Sigmoid colon (tissue), 7 donors: ENCODE measurements around the gene AKAIN1. TPM values are rescaled to one million over a fixed set of nuclear protein-coding genes. Genes with fewer than 3 reads are reported as not detected.

ENCODE experiments used
- DNase-seq: peaks from one replicate; pipeline ENCODE4 v3.0.0-alpha.2; 2019
- H3K27ac ChIP-seq, 4 donors: fragments of 200-600 bp; sonication (generic); one replicate each; pipeline ENCODE4 v1.5.1; 2016 to 2019; ENCODE audit warnings: mild to moderate bottlenecking in 1 of 4
- H3K27me3 ChIP-seq, 3 donors: fragments of 200-600 bp; sonication (generic); one replicate each; pipeline ENCODE4 v1.5.1; 2019; ENCODE audit warnings: mild to moderate bottlenecking in 1 of 3
- H3K36me3 ChIP-seq, 4 donors: fragments of 200-600 bp; sonication (generic); one replicate each; pipeline ENCODE4 v1.5.1; 2016 to 2019
- H3K4me1 ChIP-seq, 4 donors: fragments of 200-600 bp; sonication (generic); one replicate each; pipeline ENCODE4 v1.5.1; 2017 to 2019
- H3K4me3 ChIP-seq, 4 donors: fragments of 200-600 bp; sonication (generic); one replicate each; pipeline ENCODE4 v1.5.1; 2017 to 2019; ENCODE audit warnings: mild to moderate bottlenecking in 2 of 4, moderate library complexity in 1 of 4
- H3K9me3 ChIP-seq, 4 donors: fragments of 200-600 bp in 3 of 4; sonication (generic) in 3 of 4; one replicate each; pipeline versions ENCODE4 v1.5.1 to v1.6.1; 2013 to 2019
- CTCF ChIP-seq, 4 experiments: fragments of 450-650 bp in 3 of 4; fragments of 200-600 bp in 1 of 4; IDR thresholded peaks; one replicate each; pipeline ENCODE4 v1.5.1; 2016 to 2019; ENCODE audit warnings: antibody characterized with exemption in 4 of 4, mild to moderate bottlenecking in 3 of 4, moderate library complexity in 2 of 4
- EP300 ChIP-seq, 4 donors: sonication (generic); formaldehyde crosslinking; IDR thresholded peaks; one replicate each; pipeline ENCODE4 v1.6.1; 2017; ENCODE audit warnings: antibody characterized with exemption in 4 of 4
- POLR2A ChIP-seq, 2 donors: fragments of 450-650 bp; IDR thresholded peaks; one replicate each; pipeline ENCODE4 v1.6.1; 2016; ENCODE audit warnings: antibody characterized with exemption in 2 of 2, mild to moderate bottlenecking in 2 of 2, moderate library complexity in 2 of 2
- POLR2AphosphoS5 ChIP-seq, 4 donors: sonication (generic); formaldehyde crosslinking; IDR thresholded peaks; one replicate each; pipeline ENCODE4 v1.6.1; 2017; ENCODE audit warnings: antibody characterized with exemption in 4 of 4
- whole genome bisulfite sequencing, 2 donors: extraction: QIAGEN DNeasy Blood & Tissue Kit; methylation state at CpG; one replicate each; pipeline ENCODE4 v1.1.7; 2013; 5-methylcytosine and 5-hydroxymethylcytosine counted together
- intact Hi-C: fragments of 100-400 bp; cut with DNase I; formaldehyde crosslinking; loops from one replicate; pipeline ENCODE4 v1.15.1; 2023
- polyA plus RNA-seq, 3 donors: library from polyadenylated mRNA; stranded (reverse); fragments of 200-250 nt; gene quantifications; one replicate each; pipeline ENCODE4 v1.2.3, GENCODE V29; 2013
- total RNA-seq, 4 donors: library from RNA; depleted of rRNA; stranded (reverse); fragments of >200 nt; gene quantifications; one replicate each; pipeline ENCODE4 v1.1.0, GENCODE V29; 2016
- donor health status: healthy with polysubstance abuse.
- donor health status: Bipolar disorder and iron deficiency.
- donor health status: healthy.

AKAIN1 gene
- total and polyA plus RNA-seq, 7 donors = 0.32 TPM; not detected in 6

DNA sequence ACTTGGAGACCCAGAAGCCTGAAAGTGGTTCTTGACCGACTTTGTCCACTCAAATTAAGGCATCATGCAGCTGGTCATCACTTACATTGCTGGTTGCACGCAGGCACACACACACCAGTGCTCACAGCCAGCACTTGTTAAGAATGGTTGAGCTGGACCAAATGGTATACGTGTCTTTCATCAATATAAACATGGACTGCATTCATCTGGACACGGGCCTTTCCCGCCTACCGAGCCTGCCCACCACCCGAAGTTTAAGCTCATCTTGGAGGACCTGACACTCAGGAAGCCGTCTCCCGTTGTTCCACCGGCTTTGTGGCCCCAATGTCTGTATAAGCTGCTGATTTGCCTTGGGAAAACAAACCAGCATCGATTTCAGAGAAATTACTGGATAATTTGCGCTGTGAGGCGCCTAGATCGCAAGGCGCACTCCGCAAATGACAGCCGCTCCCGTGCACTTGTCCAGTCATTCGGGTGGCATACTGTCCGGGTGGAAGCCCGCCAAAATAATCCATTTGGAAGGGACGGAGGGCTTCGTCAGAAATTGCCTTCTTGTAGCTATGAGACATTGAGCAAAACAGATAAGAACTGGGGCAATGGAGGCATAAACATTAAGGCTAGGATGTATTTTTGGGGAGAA, 40.1 kb upstream of the AKAIN1 start:
- peak overlapping the region; percentile 72 to 95 (median 80) for H3K4me3 ChIP-seq
- H3K36me3 ChIP-seq = peaks cover 0 to 14% (median 3%) of the 10 kb centered on the region in 4 donors
- peaks cover 0 to 39% (median 32%) of the 10 kb centered on the region in 4 donors for H3K4me1 ChIP-seq
- H3K27ac ChIP-seq = peak overlapping the region; percentile 94 to 100 (median 98)
- DNase-seq = peak; percentile 63
- 2 to 3% methylated on average over 23 of the region's 23 CpGs for WGBS, 2 donors
- intact Hi-C loops = loop anchor here (5.0 kb wide), 1 partner anchor 305 kb away; the partner anchor contains the start of gene EPB41L3
- no peaks in the 10 kb centered on the region for H3K27me3 ChIP-seq
- TF ChIP-seq CTCF (IDR thresholded peaks at IDR 0.05) = no peak
- peak in 1 of 4 donors; percentile 3 for TF ChIP-seq POLR2AphosphoS5 (IDR thresholded peaks at IDR 0.05)
- H3K9me3 ChIP-seq = no peaks in the 10 kb centered on the region

DNA sequence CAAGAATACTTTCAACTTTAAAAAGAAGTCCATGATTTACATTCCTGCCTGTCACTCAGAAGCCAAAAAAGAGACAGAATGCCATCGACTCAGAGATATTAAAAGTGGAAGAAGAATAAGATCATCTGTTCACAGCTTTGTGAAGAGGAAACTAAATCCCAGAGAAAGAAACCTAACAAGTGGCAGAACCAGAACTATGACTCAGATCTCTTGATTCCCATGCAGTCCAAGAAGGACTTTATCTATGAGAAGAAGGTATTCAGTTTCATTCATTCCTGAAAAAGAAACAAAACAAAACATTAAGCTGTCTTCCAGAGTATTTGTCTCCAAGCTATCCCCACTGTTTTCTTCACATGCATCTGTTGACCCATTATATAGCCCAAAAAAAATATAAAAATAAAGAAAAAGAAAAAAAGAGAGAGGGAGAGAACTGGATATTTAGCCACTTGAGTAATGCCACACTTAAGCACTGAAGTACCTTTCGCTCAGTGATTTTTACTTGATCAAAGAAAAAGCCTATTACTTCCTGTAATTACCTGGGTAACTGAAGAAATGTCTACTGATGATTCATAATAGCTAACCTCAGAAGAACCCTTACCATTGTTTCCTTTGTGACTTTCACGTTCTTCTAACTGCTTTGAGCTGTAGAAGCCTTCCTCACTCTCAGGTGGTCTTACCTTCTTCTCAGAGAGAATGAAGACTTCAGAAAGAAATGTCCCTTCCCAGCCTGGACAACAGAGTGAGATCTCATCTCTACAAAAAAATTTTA, 17.7 kb upstream of the AKAIN1 start:
- H3K9me3 ChIP-seq = no peaks in the 10 kb centered on the region
- H3K36me3 ChIP-seq = no peaks in the 10 kb centered on the region
- no peak for DNase-seq
- H3K27me3 ChIP-seq = no peaks in the 10 kb centered on the region
- TF ChIP-seq POLR2A (IDR thresholded peaks at IDR 0.05) (no peak), POLR2AphosphoS5 (IDR thresholded peaks at IDR 0.05) (no peak), CTCF (IDR thresholded peaks at IDR 0.05) (no peak), EP300 (IDR thresholded peaks at IDR 0.05) (no peak)
- H3K4me1 ChIP-seq = no peaks in the 10 kb centered on the region
- 62 to 71% methylated on average over 3 of the region's 3 CpGs for WGBS, 2 donors
- intact Hi-C loops = no loop called here
- no peak overlapping the region for H3K27ac ChIP-seq
- H3K4me3 ChIP-seq = no peak overlapping the region

DNA sequence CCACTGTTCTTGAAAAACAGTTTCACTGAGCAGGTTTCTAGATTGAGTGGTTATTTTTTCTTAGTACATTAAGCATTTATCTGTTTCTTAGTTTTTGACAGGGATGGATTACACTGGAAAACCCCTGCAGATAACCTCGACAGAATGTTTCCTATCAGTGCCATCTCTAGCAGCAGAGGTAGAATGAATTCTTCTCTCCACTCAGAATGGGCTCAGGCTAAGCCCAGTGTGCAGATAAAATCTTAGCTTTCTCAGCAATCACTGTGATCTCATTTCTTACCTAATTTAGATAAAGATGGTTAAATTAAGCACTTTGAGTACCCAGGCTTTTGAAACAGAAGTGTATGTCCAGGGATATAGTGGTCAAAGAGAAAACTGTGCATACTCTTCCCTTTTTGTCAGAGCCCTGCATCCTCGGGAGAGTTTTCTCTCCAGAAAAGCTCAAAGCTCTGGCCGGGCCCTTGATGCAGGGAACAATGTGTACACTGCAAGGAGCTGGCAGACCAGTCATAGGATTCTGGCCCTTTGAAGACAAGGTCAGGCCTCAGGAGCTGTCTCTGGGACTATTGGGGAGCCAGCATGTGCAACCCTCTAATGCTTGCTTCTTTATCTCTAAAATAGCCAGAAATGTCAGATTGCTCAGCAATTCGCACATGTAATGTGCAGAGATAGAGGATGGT, 10.6 kb upstream of the AKAIN1 start:
- no peaks in the 10 kb centered on the region for H3K4me1 ChIP-seq
- no peaks in the 10 kb centered on the region for H3K27me3 ChIP-seq
- no peak overlapping the region for H3K4me3 ChIP-seq
- no peak for TF ChIP-seq EP300 (IDR thresholded peaks at IDR 0.05)
- TF ChIP-seq POLR2A (IDR thresholded peaks at IDR 0.05) = no peak
- TF ChIP-seq POLR2AphosphoS5 (IDR thresholded peaks at IDR 0.05) = no peak
- DNase-seq = no peak
- intact Hi-C loops = no loop called here
- H3K27ac ChIP-seq = no peak overlapping the region
- H3K36me3 ChIP-seq = no peaks in the 10 kb centered on the region
- 48 to 63% methylated on average over 4 of the region's 4 CpGs for WGBS, 2 donors
- H3K9me3 ChIP-seq = no peaks in the 10 kb centered on the region

- WGBS, 2 donors = 90% methylated on average over 3 of the region's 3 CpGs
- Histone ChIP-seq H3K36me3 (no peaks in the 10 kb centered on the region), H3K27ac (no peak overlapping the region), H3K27me3 (peaks cover 25 to 66% (median 30%) of the 10 kb centered on the region in 3 donors), H3K9me3 (no peaks in the 10 kb centered on the region), H3K4me3 (no peak overlapping the region), H3K4me1 (peaks cover 0 to 11% (median 0%) of the 10 kb centered on the region in 4 donors)
- intact Hi-C loops = no loop called here
- TF ChIP-seq EP300 (IDR thresholded peaks at IDR 0.05) = no peak
- TF ChIP-seq POLR2A (IDR thresholded peaks at IDR 0.05) = no peak
- TF ChIP-seq POLR2AphosphoS5 (IDR thresholded peaks at IDR 0.05) = no peak
- TF ChIP-seq CTCF (IDR thresholded peaks at IDR 0.05) = no peak
- DNase-seq = no peak
Observed at GRCh38 chr18:5198311-5198710, 1.3 kb upstream of the AKAIN1 start.

DNA sequence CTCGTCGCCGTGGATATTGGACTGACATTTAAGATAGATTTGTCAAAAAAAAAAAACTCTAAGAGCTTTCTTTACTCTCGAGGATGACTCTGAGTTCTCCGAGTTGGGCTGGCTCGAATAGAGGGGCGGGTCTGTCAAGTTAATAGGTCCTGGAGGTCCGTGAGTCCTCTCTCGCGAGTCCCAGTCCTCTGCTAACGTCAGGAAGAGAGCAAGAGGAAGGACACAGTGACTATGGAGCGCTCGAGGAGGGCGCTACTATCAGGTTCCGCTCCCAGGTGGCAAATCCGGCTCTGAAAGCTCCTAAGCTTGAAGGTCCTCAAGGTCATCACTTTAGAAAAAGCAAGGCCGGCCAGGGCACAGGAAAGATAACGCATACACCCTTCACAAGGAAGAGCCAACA, 404 bp upstream of the AKAIN1 start:
- peaks cover 0 to 11% (median 0%) of the 10 kb centered on the region in 4 donors for H3K4me1 ChIP-seq
- H3K4me3 ChIP-seq = no peak overlapping the region
- intact Hi-C loops = no loop called here
- no peaks in the 10 kb centered on the region for H3K36me3 ChIP-seq
- no peak overlapping the region for H3K27ac ChIP-seq
- no peaks in the 10 kb centered on the region for H3K9me3 ChIP-seq
- whole genome bisulfite sequencing, 2 donors = 12 to 18% methylated on average over 18 of the region's 18 CpGs
- peaks cover 25 to 66% (median 30%) of the 10 kb centered on the region in 3 donors for H3K27me3 ChIP-seq
- TF ChIP-seq POLR2AphosphoS5 (IDR thresholded peaks at IDR 0.05) (no peak), CTCF (IDR thresholded peaks at IDR 0.05) (no peak), POLR2A (IDR thresholded peaks at IDR 0.05) (no peak), EP300 (IDR thresholded peaks at IDR 0.05) (no peak)
- DNase-seq = no peak
